Lung (tissue), 12 donors: ENCODE measurements around the gene MPZ. TPM values are rescaled to one million over a fixed set of nuclear protein-coding genes. Genes with fewer than 3 reads are reported as not detected.

Source experiments
- ATAC-seq: fragments of 200-7000 bp; cut with Tn5 transposase; one replicate; pipeline ENCODE4 v1.9.1; 2020; ENCODE audit warnings: moderate number of reproducible peaks; ENCODE audit not compliant: insufficient read depth, low FRiP score
- DNase-seq, 3 donors: peaks; one replicate each; pipeline ENCODE4 v3.0.0-alpha.2; 2013 to 2017
- H3K27ac ChIP-seq, 2 donors: one replicate each; pipeline ENCODE4 v1.5.1; 2013; ENCODE audit warnings: mild to moderate bottlenecking in 2 of 2, moderate library complexity in 2 of 2, control low read depth in 1 of 2, inconsistent platforms in 1 of 2, low read depth in 1 of 2, low read length in 1 of 2
- H3K27me3 ChIP-seq, 3 donors: one replicate each; pipeline ENCODE4 v1.5.1; 2013; ENCODE audit warnings: low read length in 2 of 3; ENCODE audit not compliant: control insufficient read depth in 3 of 3, insufficient read depth in 3 of 3
- H3K36me3 ChIP-seq, 4 donors: one replicate each; pipeline ENCODE4 v1.5.1; 2013; ENCODE audit warnings: low read length in 4 of 4, mild to moderate bottlenecking in 1 of 4, moderate library complexity in 1 of 4; ENCODE audit not compliant: control insufficient read depth in 4 of 4, insufficient read depth in 4 of 4
- H3K4me1 ChIP-seq, 5 donors: one replicate each; pipeline ENCODE4 v1.5.1; 2013; ENCODE audit warnings: low read length in 5 of 5, mild to moderate bottlenecking in 2 of 5, moderate library complexity in 1 of 5; ENCODE audit not compliant: control insufficient read depth in 5 of 5, insufficient read depth in 5 of 5
- H3K4me3 ChIP-seq: one replicate; pipeline ENCODE4 v1.5.1; 2013; ENCODE audit warnings: mild to moderate bottlenecking, control low read depth, moderate library complexity
- H3K9ac ChIP-seq, 2 donors: one replicate each; pipeline ENCODE4 v1.5.1; 2013; ENCODE audit warnings: low read length in 2 of 2, control low read depth in 1 of 2; ENCODE audit not compliant: insufficient read depth in 1 of 2
- H3K9me3 ChIP-seq, 4 donors: one replicate each; pipeline ENCODE4 v1.5.1; 2013; ENCODE audit warnings: low read length in 3 of 4, mild to moderate bottlenecking in 1 of 4, moderate library complexity in 1 of 4; ENCODE audit not compliant: control insufficient read depth in 4 of 4, insufficient read depth in 3 of 4
- CTCF ChIP-seq: IDR thresholded peaks from 2 replicates; pipeline ENCODE4 v1.5.1; 2012; ENCODE audit warnings: mild to moderate bottlenecking; ENCODE audit errors: control extremely low read depth, extremely low read depth
- WGBS, 2 donors: extraction: QIAGEN DNeasy Blood & Tissue Kit; methylation state at CpG; one replicate each; pipeline ENCODE4 v1.1.7; 2013; 5-methylcytosine and 5-hydroxymethylcytosine counted together
- polyA plus RNA-seq, 2 donors: library from polyadenylated mRNA; stranded (reverse); fragments of 200-250 nt; gene quantifications; one replicate each; pipeline ENCODE4 v1.2.1, GENCODE V29; 2013
- total RNA-seq, 2 donors: library from RNA; depleted of rRNA in 1 of 2; stranded (reverse); fragments of >200 nt in 1 of 2; gene quantifications; one replicate each; pipeline ENCODE4 v1.2.1, GENCODE V29; 2014 to 2021
- donor health status: control.
- donor health status: control.
- donor health status: Bipolar disorder and iron deficiency.
- donor health status: healthy.
- donor health status: DM: yes; HTN: yes; CAD: no.

MPZ gene
- total and polyA plus RNA-seq, 4 donors: 2.0 to 5.1 (median 3.6) TPM

GRCh38 chr1:161304927-161305866 is 4.6 kb downstream of the MPZ start:
- DNase-seq: no peak
- H3K4me3 ChIP-seq: peak overlapping the region; percentile 73
- peaks cover 0 to 6% (median 0%) of the 10 kb centered on the region in 3 donors for H3K27me3 ChIP-seq
- no peak for TF ChIP-seq CTCF
- H3K27ac ChIP-seq: peak overlapping the region in 1 of 2 donors; percentile 55
- 10 to 11% methylated on average over 17 of the region's 17 CpGs for WGBS, 2 donors
- H3K36me3 ChIP-seq: no peaks in the 10 kb centered on the region
- no peak for ATAC-seq
- H3K9ac ChIP-seq: peak overlapping the region; percentile 41 to 62
- no peaks in the 10 kb centered on the region for H3K9me3 ChIP-seq
- peaks cover 0 to 11% (median 8%) of the 10 kb centered on the region in 5 donors for H3K4me1 ChIP-seq

- no peaks in the 10 kb centered on the region for H3K36me3 ChIP-seq
- no peaks in the 10 kb centered on the region for H3K9me3 ChIP-seq
- no peak overlapping the region for H3K27ac ChIP-seq
- TF ChIP-seq CTCF: no peak
- peaks cover 0 to 8% (median 2%) of the 10 kb centered on the region in 5 donors for H3K4me1 ChIP-seq
- H3K9ac ChIP-seq: no peak overlapping the region
- H3K4me3 ChIP-seq: no peak overlapping the region
- DNase-seq (no peak), ATAC-seq (no peak)
- H3K27me3 ChIP-seq: no peaks in the 10 kb centered on the region
- WGBS, 2 donors: 91 to 93% methylated on average over 4 of the region's 4 CpGs
Measured at GRCh38 chr1:161300478-161300877, 9.3 kb downstream of the MPZ start.

- DNase-seq (no peak), ATAC-seq (no peak)
- Histone ChIP-seq H3K27ac (no peak overlapping the region), H3K36me3 (no peaks in the 10 kb centered on the region), H3K4me3 (no peak overlapping the region), H3K9ac (no peak overlapping the region), H3K27me3 (no peaks in the 10 kb centered on the region), H3K9me3 (no peaks in the 10 kb centered on the region), H3K4me1 (no peaks in the 10 kb centered on the region)
- WGBS, 2 donors: 65 to 75% methylated on average over 8 to 9 of the region's 9 CpGs
- no peak for TF ChIP-seq CTCF
Measured at GRCh38 chr1:161299347-161299746, 10.4 kb downstream of the MPZ start.
